Measurements from ENCODE around the gene PLXNA1. TPM values are rescaled to one million over a fixed set of nuclear protein-coding genes. Genes with fewer than 3 reads are reported as not detected.

Gene PLXNA1
- total and polyA plus RNA-seq, 9 of the 15 experiments (the other 6 are each of a cell fraction or from before 2014, with no cell fraction given) = 0.23 to 59.9 (median 16.8) TPM

DNA sequence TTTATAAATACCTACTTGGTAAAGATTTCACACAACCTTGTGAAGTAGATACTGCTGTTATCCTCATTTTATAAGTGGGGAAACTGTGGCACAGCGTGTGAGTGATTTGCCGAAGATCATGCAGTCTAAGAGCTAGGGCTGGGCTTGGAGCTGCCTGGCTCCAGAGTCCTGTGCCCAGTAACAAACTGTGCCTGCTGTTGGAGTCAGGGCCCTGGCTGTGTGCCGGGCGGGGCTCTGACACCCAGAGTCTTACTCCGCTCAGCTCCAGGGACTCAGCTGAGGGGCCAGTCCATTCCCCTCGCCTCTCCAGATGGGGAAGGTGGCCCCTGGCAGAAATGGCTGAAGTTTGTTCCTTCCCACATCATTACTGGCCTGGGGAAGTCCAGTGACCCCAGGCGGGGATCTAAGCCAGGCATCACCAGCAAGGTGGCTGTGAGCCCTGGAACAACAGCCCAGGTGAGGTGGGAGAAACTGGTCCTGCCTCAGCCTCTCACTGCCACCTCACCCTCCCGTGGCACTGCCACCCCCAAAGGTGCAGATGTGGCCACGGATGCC, 17.3 kb upstream of the PLXNA1 start:
- POLR2A ChIA-PET = no interaction called here
- in situ Hi-C loops (cut with MboI) = no loop called here
- FAIRE-seq = no peak
- TF ChIP-seq ZNF551 (CRISPR knock-in tag; IDR thresholded peaks at IDR 0.05) (no peak), MXI1 (IDR thresholded peaks at IDR 0.05; ENCODE audit: low read depth, low read length) (no peak), CBX2 (IDR thresholded peaks at IDR 0.05; ENCODE audit: insufficient read depth, low read length, poor library complexity, severe bottlenecking) (no peak), HNRNPLL (IDR thresholded peaks at IDR 0.05; ENCODE audit: low read depth, low read length, poor library complexity, severe bottlenecking) (no peak), ZC3H8 (IDR thresholded peaks at IDR 0.05) (no peak), FOXA3 (CRISPR knock-in tag; conservative IDR thresholded peaks at IDR 0.05 in 1 of 2, IDR thresholded peaks at IDR 0.05 in 1 of 2) (no peak), LARP7 (IDR thresholded peaks at IDR 0.05) (no peak), PHF21A (IDR thresholded peaks at IDR 0.05; ENCODE audit: borderline replicate concordance, low read depth) (no peak), NCOA4 (IDR thresholded peaks at IDR 0.05; ENCODE audit: partially characterized antibody) (no peak), KDM1A (IDR thresholded peaks at IDR 0.05) (no peak), CHD2 (IDR thresholded peaks at IDR 0.05; ENCODE audit: low read depth, low read length) (no peak), FOXO4 (CRISPR knock-in tag; IDR thresholded peaks at IDR 0.05) (no peak), ZFP1 (CRISPR knock-in tag; IDR thresholded peaks at IDR 0.05) (no peak), SMARCE1 (IDR thresholded peaks at IDR 0.05) (no peak), WHSC1 (IDR thresholded peaks at IDR 0.05; ENCODE audit: low read length) (no peak), TCF3 (CRISPR knock-in tag; IDR thresholded peaks at IDR 0.05) (no peak), PURB (CRISPR knock-in tag; IDR thresholded peaks at IDR 0.05; ENCODE audit: low read depth) (no peak)
- TF ChIP-seq, protein P1, sequence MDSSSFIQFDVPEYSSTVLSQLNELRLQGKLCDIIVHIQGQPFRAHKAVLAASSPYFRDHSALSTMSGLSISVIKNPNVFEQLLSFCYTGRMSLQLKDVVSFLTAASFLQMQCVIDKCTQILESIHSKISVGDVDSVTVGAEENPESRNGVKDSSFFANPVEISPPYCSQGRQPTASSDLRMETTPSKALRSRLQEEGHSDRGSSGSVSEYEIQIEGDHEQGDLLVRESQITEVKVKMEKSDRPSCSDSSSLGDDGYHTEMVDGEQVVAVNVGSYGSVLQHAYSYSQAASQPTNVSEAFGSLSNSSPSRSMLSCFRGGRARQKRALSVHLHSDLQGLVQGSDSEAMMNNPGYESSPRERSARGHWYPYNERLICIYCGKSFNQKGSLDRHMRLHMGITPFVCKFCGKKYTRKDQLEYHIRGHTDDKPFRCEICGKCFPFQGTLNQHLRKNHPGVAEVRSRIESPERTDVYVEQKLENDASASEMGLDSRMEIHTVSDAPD (CRISPR knock-in tag; IDR thresholded peaks at IDR 0.05) = no peak
- TF ChIP-seq, protein P2, sequence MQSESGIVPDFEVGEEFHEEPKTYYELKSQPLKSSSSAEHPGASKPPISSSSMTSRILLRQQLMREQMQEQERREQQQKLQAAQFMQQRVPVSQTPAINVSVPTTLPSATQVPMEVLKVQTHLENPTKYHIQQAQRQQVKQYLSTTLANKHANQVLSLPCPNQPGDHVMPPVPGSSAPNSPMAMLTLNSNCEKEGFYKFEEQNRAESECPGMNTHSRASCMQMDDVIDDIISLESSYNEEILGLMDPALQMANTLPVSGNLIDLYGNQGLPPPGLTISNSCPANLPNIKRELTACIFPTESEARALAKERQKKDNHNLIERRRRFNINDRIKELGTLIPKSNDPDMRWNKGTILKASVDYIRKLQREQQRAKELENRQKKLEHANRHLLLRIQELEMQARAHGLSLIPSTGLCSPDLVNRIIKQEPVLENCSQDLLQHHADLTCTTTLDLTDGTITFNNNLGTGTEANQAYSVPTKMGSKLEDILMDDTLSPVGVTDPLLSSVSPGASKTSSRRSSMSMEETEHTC (IDR thresholded peaks at IDR 0.05) = no peak
- TF ChIP-seq, protein P3, sequence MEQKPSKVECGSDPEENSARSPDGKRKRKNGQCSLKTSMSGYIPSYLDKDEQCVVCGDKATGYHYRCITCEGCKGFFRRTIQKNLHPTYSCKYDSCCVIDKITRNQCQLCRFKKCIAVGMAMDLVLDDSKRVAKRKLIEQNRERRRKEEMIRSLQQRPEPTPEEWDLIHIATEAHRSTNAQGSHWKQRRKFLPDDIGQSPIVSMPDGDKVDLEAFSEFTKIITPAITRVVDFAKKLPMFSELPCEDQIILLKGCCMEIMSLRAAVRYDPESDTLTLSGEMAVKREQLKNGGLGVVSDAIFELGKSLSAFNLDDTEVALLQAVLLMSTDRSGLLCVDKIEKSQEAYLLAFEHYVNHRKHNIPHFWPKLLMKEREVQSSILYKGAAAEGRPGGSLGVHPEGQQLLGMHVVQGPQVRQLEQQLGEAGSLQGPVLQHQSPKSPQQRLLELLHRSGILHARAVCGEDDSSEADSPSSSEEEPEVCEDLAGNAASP (IDR thresholded peaks at IDR 0.05) = no peak
- WGBS (ENCODE audit: insufficient coverage, low coverage, missing lambda C conversion rate) = 53% methylated on average over 7 of the region's 9 CpGs
- Histone ChIP-seq H3K4me2 (ENCODE audit: insufficient read depth, low read length) (no peak overlapping the region), H3K27me3 (ENCODE audit: control insufficient read depth in 2 of 2, insufficient read depth in 2 of 2, low read length in 2 of 2) (no peaks in the 10 kb centered on the region), H3K36me3 (ENCODE audit: control insufficient read depth, insufficient read depth, low read length) (no peaks in the 10 kb centered on the region), H3K9me1 (ENCODE audit: control insufficient read depth, insufficient read depth, low read length) (no peaks in the 10 kb centered on the region), H3K9me3 (replicated peaks; ENCODE audit: control insufficient read depth, insufficient read depth, low read depth, low read length) (no peaks in the 10 kb centered on the region), H3K27ac (ENCODE audit: extremely low read depth, low read depth, low read length) (no peak overlapping the region), H3K9ac (ENCODE audit: insufficient read depth in 1 of 2, low read depth in 2 of 2, low read length in 2 of 2) (no peak overlapping the region), H3K4me3 (no peak overlapping the region), H2AFZ (ENCODE audit: low read depth, low read length) (no peak overlapping the region), H4K20me1 (replicated peaks; ENCODE audit: control insufficient read depth, insufficient read depth, low read length) (no peaks in the 10 kb centered on the region), H3K79me2 (ENCODE audit: control insufficient read depth, insufficient read depth, low read length) (no peaks in the 10 kb centered on the region; the same call in 2 of the 3 replicates), H3K4me1 (replicated peaks in 1 of 2; ENCODE audit: control insufficient read depth in 2 of 2, insufficient read depth in 2 of 2, low read length in 2 of 2) (peaks cover 9 to 17% of the 10 kb centered on the region in 2 experiments; a peak in 4 of 5 replicates)
- no TSS peak for BruUV-seq (replicated peaks)
- ATAC-seq = no peak
- CTCF ChIA-PET (ENCODE audit: low intra/inter-chr PET ratio) = no interaction called here
- intact Hi-C loops (cut with micrococcal nuclease) = no loop called here
- DNase-seq (ENCODE audit: extremely low read depth in 1 of 4, low spot score in 3 of 4) = no peak

Data from K562 (cell line).